Stimulated activated CD8-positive, alpha-beta memory T cell treated with anti-CD3 and anti-CD28 coated beads, Interleukin-12 subunit alpha, Interleukin-12 subunit beta, amount 100 ng/mL, for 4 hours (primary cell): ENCODE data around the gene GJB1.
A peak's percentile ranks its signal among the peaks of the same experiment; 100 is the strongest.
"Not testable (repeated sequence)": the region's sequence is repeated elsewhere in the genome, so short reads cannot be mapped to it uniquely, and the experiment has no call there.

Experiments
- DNase-seq: peaks from one replicate; pipeline ENCODE4 v3.0.0-alpha.2; 2020; ENCODE audit warnings: low read depth

GJB1 gene

DNA sequence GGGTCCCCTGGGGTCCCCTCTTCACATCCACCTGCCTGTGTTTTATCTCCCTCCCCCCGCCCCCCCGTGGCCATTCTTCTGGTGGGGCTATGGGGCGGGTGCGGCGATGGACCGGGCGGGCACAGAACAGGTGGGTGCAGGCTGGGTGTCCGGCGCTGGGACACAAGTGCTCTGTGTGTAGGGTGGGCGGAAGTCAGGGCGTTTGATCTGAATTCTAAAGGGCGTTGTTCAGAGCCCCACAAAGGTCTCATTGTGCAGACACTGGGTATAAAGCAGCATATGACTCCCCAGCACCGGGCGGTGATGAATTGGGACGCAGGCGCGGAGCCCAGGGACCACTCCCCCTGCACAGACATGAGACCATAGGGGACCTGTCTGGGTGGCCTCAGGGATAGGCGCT is at the start of gene GJB1:
Gene GJB1, plus strand, starts transcription at position 296 of the 400 bp plus-strand sequence. CDS start 484 bp downstream, outside the sequence.
- DNase-seq = no peak

DNA sequence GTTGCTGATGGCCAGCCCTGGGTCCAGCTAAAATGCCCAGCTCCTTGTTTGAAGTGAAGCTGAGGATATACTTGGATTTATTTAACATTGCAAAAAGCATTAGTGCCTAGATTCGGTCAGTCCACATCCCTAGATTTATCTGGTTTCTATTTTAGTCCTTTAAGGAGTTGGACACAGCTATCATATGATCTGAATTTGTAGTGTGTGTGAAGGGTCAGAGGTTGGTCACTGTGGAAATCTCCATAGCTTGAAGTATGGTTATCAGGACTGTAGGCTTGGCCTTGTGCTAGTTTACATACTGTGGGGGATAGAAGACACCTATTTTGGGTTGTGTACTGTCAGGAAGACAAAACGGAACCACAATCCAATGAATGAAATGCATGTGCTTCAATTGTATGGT is 49.6 kb upstream of the GJB1 start:
- no peak for DNase-seq

DNA sequence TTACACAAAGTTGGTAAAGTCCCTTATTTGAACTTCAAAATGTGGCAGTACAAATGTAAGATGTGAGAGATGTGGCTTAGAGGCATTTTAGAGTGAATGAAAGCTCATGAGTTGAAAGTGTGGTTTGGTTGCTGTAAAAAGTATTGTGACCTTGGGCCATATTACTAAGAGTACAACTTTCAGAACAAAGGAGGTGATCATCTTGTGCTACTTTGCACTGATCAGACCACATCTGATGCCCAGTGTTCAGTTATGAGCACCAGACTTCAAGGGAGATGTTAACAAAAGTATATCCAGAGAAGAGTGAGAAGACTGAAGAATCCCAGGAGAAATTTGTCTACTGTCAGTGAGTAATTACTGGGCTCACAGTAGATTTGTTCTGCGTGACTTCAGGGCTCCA is 48.2 kb upstream of the GJB1 start:
- no peak for DNase-seq

DNA sequence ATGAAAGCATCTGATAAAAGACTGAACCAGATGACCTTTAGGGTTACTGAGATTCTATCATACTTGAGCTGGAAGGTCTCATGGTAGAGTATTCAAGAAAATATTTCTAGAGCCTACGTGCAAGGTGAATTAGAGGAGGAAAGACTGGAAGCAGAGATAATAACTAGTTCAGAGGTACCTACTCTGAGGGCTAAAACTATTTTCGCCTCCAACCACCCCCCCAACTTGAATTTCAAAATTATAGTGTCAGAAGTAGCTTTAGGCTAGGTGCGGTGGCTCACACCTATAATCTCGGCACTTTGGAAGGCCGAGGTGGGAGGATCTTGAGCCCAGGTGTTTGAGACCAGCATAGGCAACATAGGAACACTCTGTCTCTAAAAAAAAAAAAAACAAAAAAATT is 47.5 kb upstream of the GJB1 start:
- DNase-seq = no peak

DNA sequence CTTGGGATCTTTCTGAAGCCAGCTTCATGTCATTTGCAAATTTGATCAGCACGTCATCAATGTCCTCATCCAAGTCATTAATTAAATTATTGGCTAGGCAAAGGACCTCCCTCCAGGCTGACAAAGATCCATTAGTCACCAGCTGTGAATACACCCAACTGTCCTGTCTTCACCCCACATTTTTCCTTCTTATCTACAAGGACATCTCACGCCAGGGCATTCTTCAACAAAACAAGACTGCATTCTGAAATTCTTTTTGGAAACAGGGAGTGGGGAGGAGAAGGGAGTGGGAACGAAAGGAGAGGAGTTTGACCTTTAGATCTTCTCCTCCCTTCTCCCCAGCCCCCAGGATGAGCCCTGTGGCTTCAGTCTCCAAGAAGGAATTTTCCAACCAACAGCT is 45.7 kb upstream of the GJB1 start:
- no peak for DNase-seq

DNA sequence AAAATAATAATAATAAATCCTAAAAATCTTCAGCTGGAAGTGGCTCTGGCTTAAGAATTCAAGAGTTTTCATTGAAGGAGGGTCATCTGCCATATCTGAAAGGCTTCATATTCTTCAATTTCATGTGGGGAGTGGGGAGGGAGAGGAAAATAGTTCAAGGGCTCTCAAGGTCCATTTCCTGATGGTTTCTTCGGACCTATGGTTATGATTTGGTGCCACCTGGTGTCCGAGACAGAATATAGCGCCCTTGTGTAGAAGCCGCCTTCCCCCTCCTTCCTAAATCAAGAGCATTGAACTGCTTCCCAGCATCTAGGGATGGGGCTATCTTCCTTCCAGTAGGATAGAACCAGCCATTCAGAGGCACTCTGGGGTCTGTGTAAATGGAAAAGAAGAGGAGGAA is 44.1 kb upstream of the GJB1 start:
- no peak for DNase-seq

DNA sequence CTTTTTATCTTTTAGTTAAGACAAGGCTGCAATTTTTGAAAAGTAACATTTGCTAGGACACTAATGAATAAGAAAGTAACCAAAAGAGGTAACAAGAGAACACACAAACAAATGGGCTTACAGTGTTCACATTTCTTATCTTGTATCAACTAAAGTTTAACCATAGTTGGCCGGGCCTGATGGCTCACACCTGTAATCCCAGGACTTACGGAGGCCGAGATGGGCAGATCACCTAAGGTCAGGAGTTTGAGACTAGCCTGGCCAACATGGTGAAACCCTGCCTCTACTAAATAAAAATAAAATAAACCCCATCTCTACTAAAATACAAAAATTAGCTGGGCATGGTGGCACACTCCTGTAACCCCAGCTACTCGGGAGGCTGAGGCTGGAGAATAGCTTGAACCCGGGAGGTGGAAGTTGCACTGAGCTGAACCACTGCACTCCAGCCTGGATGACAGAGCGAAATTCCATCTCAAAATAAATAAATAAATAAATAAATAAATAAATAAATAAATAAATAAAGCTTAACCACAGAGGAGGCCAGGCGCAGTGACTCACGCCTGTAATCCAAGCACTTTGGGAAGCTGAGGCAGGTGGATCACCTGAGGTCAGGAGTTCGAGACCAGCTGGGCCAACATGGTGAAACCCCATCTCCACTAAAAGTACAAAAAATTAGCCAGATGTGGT is 42.3 kb upstream of the GJB1 start:
- not testable (repeated sequence) for DNase-seq

DNA sequence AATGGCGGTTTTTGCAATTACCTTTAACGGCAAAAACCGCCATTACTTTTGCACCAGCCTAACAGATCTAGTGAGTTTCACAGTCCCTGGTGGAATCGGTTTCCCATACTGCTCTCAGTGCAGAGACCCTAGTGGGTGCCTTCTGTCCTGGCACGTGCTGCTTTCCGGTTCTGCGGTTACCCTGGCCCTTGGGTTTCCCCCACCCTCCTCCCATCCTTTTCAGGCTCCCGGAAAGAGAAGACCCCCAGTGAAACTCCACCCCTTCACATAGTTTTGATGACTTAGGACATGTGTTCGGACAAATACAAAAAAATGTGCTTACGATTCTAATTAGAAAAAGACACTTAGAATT is 41.5 kb upstream of the GJB1 start:
- peak; percentile 21 for DNase-seq

DNA sequence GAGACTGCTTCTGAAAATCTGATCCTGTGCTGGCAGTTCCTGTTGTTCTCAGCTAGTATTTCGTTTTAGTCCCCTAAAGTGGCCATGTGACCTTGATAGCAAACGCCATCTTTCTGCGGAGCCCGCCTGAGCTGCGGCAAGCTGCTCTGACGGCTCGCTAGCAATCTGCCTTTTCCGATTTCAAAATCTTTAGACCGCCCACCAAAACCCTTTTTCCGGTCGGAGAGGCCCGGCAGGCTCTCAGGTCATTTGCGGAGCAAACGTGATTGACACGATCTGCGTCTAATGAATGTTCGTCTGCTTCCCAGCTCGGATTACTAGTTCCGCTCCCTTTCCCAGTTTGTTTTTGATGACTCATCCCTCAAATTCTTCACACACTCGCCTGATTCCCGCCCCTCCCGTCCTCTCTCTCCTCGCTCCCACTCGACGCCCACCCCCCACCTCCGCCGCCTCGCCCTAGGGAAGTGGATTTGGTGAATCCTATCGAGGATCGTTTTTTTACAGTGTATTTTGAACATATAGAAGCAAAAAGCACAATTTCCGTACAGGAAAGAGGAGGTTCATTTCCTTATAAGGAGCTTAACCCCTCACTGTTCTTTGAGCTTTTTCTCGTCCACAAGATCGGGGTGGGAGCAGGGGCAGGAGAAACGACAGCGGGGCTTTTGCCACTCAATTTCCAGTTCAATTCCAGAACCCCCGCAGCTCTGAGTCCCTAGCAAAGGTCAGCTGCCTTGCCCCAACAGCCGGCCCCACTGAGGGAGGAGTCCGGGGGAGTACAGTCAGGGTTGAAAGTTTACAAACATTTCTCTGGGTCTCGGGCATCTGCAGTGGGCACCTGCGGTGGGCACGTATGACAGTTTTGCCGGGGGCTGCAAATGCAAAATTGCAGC is 40.9 kb upstream of the GJB1 start:
- DNase-seq = peak; percentile 60

DNA sequence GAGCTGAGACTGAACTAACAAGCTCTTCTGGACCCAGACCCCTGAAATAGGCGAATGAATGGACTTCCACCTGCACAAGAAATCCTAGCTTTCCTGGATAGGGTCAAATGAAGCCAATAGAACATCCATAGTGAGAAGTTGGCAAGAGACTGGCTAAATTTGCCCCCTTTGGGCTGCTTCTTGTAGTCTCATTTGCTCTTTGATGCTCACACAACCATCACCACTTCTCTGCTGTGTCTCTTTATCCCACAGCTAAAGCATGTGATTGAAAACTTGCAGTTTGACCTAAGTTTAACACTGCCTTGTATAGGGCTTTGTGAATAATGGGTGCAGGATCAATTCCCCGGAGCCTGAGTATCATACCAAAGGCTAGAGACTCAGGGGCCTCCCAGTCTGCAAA is 40.2 kb upstream of the GJB1 start:
- DNase-seq = no peak

DNA sequence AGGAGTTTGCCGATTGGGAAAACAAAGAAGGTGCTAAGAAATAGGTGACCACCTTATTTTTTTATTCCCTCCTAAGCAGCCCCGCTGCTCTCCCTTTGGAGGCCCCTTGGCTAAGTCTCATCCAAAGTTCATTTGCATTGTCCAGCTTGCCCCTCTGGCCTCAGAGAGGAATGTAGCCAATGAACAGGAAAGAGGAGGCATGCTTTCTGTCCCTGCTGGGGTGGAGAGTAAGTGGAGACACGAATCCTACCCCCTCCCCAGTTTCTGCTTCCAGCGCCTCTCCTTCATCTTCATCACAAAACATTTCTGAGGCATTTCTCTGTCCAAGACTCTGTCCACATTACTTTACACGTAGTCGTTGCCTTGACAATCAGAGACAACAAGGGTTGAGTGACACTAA is 39.7 kb upstream of the GJB1 start:
- no peak for DNase-seq

DNA sequence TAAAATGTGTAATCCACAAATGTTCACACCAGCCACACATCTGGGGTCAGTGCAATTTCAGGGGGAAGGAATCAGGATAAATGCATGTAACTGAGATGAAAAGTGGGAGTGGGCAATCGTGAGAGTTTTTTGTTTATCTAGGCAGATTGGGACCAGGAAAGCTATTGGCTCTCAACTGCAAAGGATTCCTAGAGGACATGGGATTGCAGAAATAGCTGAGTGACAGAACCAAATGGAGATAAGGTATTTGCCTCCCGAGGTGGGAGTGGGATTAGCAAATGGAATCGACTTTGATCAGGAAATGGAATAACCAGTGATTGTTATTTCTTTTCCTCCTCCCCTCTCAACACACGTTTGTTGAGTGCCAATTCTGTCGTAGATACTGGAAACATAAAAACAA is 38.9 kb upstream of the GJB1 start:
- DNase-seq = no peak

DNA sequence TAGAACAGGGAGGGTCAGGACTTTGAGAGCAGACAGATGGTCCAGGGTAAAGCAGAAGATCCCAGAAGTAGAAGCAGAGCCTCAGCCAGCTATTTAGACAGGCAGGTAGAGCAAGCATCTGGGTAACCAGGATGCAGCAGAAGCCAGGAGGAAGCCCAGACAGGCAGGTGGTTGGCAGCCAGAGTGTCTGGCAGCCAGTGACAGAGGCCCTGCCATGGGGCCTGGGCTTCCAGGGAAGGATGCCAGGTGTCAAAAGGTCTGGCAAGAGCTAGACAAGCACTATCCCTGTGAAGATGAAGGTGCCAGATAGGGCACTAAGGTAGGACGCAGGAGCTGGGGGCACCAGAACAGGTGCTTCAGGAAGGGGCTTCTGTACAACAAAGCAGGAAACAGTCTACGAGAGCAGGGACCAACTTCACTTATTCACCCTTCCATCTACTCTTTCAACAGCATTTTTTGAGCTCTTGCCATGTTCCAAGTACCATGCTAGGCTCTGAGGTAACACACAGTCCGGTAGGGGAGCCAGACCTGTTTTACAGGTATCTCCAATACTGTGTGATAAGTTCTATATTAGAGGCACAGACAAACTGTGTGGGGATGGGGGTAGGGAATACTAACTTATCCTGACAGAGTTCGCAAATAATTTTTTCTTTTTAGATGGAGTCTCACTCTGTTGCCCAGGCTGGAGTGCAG is 38.1 kb upstream of the GJB1 start:
- no peak for DNase-seq

DNA sequence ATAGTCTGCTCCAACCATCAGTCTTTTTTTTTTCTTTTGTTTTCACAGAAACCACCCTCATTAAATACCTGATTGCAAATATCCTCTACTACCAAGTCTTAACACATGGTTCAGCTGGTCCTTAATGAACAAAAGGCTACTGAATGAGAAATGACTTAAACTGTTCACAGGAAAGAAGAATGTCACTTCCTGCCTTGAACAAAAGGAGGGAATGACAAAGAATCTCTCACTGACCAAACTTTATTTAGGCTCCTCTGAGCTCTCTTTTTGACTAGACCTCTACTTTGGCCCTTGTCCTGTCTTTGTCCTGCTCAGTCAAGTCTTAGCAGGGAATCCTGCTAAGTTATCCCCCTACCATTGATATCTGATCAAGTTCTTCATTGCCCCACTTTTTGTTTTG is 31.8 kb upstream of the GJB1 start:
- DNase-seq = no peak

DNA sequence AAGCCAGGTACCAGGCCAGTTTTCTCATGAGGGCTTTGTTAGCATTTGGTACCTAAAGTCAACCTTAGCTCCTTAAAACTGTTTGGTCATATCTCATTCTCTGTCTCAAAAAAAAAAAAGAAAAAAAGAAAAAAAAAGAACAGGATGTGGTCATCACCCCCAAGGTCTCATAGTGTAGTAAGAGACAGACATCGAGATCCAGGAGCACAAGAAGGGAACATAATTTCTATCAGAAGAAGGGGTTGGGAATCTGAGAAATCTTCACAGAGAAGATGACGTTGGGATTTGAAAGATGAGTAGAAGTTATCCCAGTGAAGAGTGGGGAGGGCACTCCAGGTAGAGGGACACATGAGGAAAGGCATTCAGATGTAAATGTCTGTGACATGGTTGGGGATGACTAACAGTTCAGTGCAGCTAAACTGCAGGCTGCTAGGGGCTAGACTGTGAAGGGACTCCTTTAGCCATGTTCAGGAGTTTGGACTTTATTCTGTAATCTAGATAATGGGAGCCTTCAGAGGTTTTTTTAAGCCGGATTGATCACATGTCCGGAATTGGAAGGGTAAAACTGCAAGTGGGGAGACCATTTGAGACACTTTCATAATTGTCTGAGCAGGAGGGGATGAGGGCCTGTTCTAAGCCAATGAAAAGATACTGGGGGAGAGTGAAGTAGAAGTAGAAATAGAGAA is 26.9 kb upstream of the GJB1 start:
- no peak for DNase-seq

DNA sequence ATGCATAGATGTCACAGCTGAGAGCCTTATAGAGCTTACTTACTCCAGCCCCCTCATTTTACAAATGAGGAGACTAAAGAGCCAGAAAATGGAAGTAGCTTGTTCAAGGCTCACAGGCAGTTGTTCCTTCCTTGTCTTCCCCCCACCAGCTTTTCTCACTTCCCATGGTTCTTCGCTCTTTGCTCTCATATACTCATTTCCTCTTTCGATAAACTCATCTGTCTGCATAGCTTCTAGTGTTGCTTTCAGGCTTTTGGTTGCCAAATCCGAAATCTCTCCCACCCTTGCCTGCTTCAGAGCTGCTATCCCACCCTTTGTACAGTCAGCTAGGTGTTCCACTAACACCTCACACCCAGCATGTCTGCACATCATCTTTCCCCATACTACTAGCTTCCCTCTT is 25.0 kb upstream of the GJB1 start:
- DNase-seq = no peak

DNA sequence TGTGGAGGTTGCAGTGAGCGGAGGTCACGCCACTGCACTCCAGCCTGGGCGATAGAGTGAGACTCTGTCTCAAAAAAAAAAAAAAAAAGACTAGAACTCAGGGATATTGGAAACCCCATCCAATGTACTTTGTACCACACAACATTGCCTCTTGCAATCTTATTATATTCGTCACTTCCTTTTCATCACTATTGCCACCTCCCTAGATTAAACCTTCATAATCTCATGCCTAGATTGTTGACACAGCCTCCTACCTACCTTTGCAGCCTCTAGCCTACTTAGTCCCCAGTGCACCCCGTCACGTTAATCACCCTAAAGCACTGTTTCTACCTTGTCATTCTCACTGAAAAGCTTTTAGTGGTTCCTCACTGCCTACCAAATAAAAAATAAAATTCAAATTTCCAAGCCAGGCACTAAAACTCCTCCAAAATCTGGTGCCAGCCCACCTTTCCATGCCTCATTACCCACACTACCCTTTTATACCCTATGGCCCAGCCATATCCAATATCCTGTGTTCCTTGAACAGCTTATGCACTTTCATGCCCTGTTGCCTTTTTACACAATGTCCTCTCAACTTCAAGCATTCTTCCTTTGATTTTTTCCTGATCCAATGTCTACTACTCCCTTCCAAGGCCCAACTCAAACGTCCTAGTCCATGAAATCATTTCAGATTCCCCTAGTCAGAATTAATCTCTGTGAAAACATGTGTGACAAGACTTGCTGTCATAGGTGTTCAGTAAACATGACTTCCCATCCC is 23.6 kb upstream of the GJB1 start:
- DNase-seq = no peak

DNA sequence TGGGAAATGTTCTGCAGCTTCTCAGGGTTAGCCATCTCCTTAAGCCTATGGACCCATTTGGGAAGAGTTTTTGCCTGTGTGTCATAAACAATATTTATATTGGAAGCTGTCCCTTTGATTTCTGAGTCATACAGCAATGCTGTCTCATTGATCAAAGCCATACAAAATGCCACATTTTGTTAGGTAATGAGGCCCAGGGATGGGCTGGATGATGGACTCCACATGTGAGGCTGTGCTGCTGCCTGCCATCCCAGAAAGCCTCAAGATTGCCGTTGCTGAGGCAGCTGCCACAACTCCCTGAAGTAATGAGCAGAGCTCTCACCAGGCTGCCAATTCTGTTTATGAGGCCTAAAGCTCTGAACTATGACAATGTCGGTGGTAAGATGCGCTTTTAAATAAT is 12.2 kb upstream of the GJB1 start:
- DNase-seq = no peak

DNA sequence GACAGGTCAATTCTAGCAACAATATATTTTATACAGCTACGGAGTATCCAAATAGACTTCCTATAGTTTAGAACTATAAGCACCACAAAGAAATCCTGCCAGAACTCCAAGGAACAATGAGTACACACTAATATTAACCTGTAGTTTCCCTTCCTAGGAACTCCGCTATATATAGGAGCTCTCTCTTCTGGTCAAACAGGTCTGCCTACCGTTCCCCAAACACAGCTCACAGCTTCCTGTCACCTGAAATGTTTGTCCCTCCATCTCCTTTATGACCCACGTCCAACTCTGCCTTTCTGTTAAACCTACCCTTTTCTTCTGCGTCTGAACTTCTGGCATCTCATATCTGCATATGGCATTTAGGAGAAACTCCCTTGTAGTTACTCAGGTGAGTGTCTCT is 10.5 kb upstream of the GJB1 start:
- DNase-seq = no peak

DNA sequence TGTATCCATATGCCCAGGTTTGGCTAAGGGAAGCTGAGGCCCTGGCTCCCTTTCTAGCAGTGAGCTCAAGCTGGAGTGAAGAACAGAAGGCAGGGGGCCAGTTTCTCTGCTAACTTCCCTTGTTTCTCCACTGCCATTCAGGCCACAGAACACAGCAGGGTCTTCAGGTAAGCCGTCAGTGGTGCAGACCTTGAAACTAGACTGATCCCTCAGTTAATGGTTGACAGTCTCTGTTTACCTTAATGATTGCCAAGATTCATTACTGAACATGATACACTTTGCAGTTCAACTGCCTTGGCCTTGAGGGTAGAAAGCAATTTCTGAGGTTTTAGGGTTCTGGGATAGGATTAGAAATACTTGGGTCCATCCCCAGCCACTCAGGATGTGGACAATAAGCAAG is 8.9 kb upstream of the GJB1 start:
- no peak for DNase-seq

DNA sequence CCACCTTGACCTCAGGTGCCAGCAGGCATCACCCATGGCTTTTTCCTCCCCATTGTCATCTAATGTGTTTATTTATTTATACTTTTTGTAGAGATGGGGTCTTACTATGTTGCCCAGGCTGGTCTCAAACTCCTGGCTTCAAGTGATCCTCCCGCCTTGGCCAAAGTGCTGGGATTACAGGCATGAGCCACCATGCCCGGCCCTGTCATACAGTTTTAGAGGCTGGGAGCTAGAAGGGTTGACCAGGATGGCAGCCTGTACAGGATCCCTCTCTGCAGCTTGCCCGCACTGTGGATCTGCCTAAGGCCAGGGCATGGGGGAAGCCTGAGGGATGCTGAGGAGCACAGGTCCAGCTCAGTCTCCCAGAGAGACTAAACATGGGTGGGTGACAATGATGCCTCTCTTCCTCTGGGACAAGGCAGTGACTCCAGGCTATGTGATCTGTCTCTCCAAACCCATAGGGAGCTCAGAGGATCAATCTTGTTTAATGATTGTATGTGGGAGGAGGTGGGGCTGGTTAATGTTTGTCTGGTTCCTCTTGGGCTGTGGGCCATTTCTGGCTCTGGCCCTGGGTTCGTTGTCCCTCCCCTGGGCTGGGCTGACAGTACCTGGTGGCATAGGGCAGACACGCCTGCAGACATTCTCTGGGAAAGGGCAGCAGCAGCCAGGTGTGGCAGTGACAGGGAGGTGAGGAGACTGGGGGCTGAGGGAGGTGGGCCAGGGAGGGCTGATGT is 8.3 kb upstream of the GJB1 start:
- no peak for DNase-seq
